Measurements from ENCODE around the gene DHCR24. TPM values are rescaled to one million over a fixed set of nuclear protein-coding genes. Genes with fewer than 3 reads are reported as not detected.

The DHCR24 gene
- total RNA-seq, 1 donor = 151 TPM

GRCh38 chr1:54837002-54837853 lies 49.8 kb downstream of the DHCR24 start:
- no peak overlapping the region for H3K4me3 ChIP-seq (ENCODE audit: insufficient read depth, low read length)
- no peak overlapping the region for H3K27ac ChIP-seq (ENCODE audit: low read depth, low read length)
- H3K36me3 ChIP-seq (ENCODE audit: insufficient read depth, low read length) = no peaks in the 10 kb centered on the region
- no peaks in the 10 kb centered on the region for H3K79me2 ChIP-seq (ENCODE audit: insufficient read depth, low read length)
- no peaks in the 10 kb centered on the region for H3K9me3 ChIP-seq (ENCODE audit: low read depth, low read length)
- no peaks in the 10 kb centered on the region for H4K20me1 ChIP-seq (ENCODE audit: insufficient read depth, low read length)
- no peaks in the 10 kb centered on the region for H3K4me1 ChIP-seq (ENCODE audit: insufficient read depth, low read length)
- H3K4me2 ChIP-seq (ENCODE audit: insufficient read depth, low read length) = no peak overlapping the region
- peaks cover 25% of the 10 kb centered on the region for H3K27me3 ChIP-seq (ENCODE audit: insufficient read depth, low read length)
- no peak overlapping the region for H2AFZ ChIP-seq (ENCODE audit: low read length)
- no peak for TF ChIP-seq CTCF (IDR thresholded peaks at IDR 0.05; ENCODE audit: extremely low read depth, low read depth, low read length)
- DNase-seq (ENCODE audit: insufficient read length, low spot score, missing footprints) = no peak

- Histone ChIP-seq H3K4me3 (ENCODE audit: insufficient read depth, low read length) (no peak overlapping the region), H4K20me1 (ENCODE audit: insufficient read depth, low read length) (no peaks in the 10 kb centered on the region), H3K4me1 (ENCODE audit: insufficient read depth, low read length) (no peaks in the 10 kb centered on the region), H3K27me3 (ENCODE audit: insufficient read depth, low read length) (peaks cover 29% of the 10 kb centered on the region), H2AFZ (ENCODE audit: low read length) (no peak overlapping the region), H3K4me2 (ENCODE audit: insufficient read depth, low read length) (no peak overlapping the region), H3K9me3 (ENCODE audit: low read depth, low read length) (no peaks in the 10 kb centered on the region), H3K79me2 (ENCODE audit: insufficient read depth, low read length) (no peaks in the 10 kb centered on the region), H3K27ac (ENCODE audit: low read depth, low read length) (no peak overlapping the region), H3K36me3 (ENCODE audit: insufficient read depth, low read length) (no peaks in the 10 kb centered on the region)
- no peak for TF ChIP-seq CTCF (IDR thresholded peaks at IDR 0.05; ENCODE audit: extremely low read depth, low read depth, low read length)
- DNase-seq (ENCODE audit: insufficient read length, low spot score, missing footprints) = no peak
Observed at GRCh38 chr1:54836594-54836993, 50.4 kb downstream of the DHCR24 start.

- no peak overlapping the region for H3K4me2 ChIP-seq (ENCODE audit: insufficient read depth, low read length)
- TF ChIP-seq CTCF (IDR thresholded peaks at IDR 0.05; ENCODE audit: extremely low read depth, low read depth, low read length) = no peak
- H3K36me3 ChIP-seq (ENCODE audit: insufficient read depth, low read length) = no peaks in the 10 kb centered on the region
- no peak overlapping the region for H3K4me3 ChIP-seq (ENCODE audit: insufficient read depth, low read length)
- H2AFZ ChIP-seq (ENCODE audit: low read length) = no peak overlapping the region
- H3K9me3 ChIP-seq (ENCODE audit: low read depth, low read length) = peaks cover 2% of the 10 kb centered on the region
- DNase-seq (ENCODE audit: insufficient read length, low spot score, missing footprints) = no peak
- no peaks in the 10 kb centered on the region for H4K20me1 ChIP-seq (ENCODE audit: insufficient read depth, low read length)
- no peaks in the 10 kb centered on the region for H3K4me1 ChIP-seq (ENCODE audit: insufficient read depth, low read length)
- no peak overlapping the region for H3K27ac ChIP-seq (ENCODE audit: low read depth, low read length)
- peaks cover 29% of the 10 kb centered on the region for H3K27me3 ChIP-seq (ENCODE audit: insufficient read depth, low read length)
- H3K79me2 ChIP-seq (ENCODE audit: insufficient read depth, low read length) = no peaks in the 10 kb centered on the region
Observed at GRCh38 chr1:54835970-54836369, 51.0 kb downstream of the DHCR24 start.

GRCh38 chr1:54835131-54835898 lies 51.7 kb downstream of the DHCR24 start:
- H3K4me1 ChIP-seq (ENCODE audit: insufficient read depth, low read length) = no peaks in the 10 kb centered on the region
- peaks cover 6% of the 10 kb centered on the region for H3K9me3 ChIP-seq (ENCODE audit: low read depth, low read length)
- TF ChIP-seq CTCF (IDR thresholded peaks at IDR 0.05; ENCODE audit: extremely low read depth, low read depth, low read length) = no peak
- H2AFZ ChIP-seq (ENCODE audit: low read length) = no peak overlapping the region
- H3K36me3 ChIP-seq (ENCODE audit: insufficient read depth, low read length) = no peaks in the 10 kb centered on the region
- H4K20me1 ChIP-seq (ENCODE audit: insufficient read depth, low read length) = no peaks in the 10 kb centered on the region
- no peak overlapping the region for H3K4me2 ChIP-seq (ENCODE audit: insufficient read depth, low read length)
- H3K79me2 ChIP-seq (ENCODE audit: insufficient read depth, low read length) = no peaks in the 10 kb centered on the region
- no peak overlapping the region for H3K4me3 ChIP-seq (ENCODE audit: insufficient read depth, low read length)
- H3K27ac ChIP-seq (ENCODE audit: low read depth, low read length) = no peak overlapping the region
- peak; percentile 48 for DNase-seq (ENCODE audit: insufficient read length, low spot score, missing footprints)
- peaks cover 30% of the 10 kb centered on the region for H3K27me3 ChIP-seq (ENCODE audit: insufficient read depth, low read length)
